ENCODE results near the gene KRT36.
A peak's percentile ranks its signal among the peaks of the same experiment; 100 is the strongest.

KRT36 gene

DNA sequence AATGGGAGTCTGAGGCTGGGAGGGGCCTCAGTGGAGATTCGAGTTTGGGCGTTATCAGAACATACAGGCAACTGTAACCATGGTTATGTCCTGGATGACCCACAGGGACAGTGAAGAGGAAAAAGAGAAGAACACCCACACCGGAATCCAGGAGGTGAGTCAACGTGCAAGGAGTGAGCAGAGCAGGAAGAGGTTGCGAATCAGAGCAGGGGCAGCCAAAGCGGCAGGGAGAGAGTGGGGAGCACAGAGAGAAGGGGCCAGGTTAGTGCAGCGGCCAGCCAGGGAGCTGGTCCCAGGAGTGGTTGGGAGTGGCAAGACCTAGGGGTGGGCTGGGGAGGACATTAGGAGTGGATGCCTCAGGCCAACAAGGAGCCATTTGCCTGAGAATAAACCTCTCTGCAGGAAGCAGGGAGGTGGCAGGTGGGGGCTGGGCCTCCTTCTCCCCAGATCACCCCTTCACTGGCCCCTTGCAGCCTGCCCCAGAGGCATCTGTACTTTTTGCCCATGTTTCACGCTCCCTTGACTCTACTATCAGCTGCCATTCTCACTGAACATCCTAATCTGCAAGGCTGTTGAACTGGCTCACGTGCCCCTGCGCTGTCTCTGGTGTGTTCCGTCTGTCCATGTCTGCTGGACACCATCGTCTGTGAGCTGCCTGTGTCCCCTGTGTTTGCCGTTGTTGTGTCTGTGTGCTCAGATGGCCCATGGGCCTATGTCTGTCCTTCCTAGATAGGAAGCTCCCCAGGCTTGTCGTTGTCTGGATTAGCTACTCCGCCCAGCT lies 10.6 kb upstream of the KRT36 start:
- DNase-seq, result no peak

DNA sequence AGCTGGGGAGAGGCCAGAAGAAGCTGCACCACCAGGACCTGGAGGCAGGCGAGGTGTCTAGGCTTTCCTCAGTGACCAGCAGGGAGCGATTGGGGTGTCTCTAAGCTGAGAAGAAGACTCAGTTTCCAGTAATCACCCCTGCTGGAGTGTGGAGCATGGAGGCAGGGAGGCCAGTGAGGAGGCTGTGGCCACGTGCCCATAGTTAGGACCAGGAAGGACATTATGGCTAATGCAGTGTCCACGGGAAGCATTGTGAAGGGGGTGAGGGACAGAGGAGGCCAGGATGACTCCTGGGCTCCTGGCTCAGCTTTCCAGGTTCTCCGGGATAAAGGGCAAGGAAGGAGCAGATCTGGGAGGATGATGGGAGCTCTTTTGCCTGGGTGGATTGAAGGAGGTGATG lies 10.0 kb upstream of the KRT36 start:
- no peak for DNase-seq

DNA sequence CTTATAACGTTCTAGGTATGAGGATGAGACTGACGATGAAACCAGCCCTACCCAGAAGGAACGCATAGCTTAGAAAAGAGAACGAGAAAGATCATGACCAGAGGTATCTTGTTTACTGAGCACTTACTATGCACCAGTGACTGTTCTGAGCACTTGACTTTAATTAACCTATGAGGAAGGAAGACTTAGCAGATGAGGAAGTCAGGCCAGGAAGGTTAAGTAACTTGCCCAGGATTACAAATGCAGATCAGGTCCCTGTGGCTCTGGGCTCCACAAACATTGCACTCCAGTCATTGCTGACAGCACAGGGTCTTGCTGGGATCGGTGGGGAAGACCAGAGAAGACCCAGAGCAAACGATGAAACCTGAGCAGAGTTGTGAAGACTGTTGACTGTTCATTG lies 8.6 kb upstream of the KRT36 start:
- DNase-seq, result no peak

DNA sequence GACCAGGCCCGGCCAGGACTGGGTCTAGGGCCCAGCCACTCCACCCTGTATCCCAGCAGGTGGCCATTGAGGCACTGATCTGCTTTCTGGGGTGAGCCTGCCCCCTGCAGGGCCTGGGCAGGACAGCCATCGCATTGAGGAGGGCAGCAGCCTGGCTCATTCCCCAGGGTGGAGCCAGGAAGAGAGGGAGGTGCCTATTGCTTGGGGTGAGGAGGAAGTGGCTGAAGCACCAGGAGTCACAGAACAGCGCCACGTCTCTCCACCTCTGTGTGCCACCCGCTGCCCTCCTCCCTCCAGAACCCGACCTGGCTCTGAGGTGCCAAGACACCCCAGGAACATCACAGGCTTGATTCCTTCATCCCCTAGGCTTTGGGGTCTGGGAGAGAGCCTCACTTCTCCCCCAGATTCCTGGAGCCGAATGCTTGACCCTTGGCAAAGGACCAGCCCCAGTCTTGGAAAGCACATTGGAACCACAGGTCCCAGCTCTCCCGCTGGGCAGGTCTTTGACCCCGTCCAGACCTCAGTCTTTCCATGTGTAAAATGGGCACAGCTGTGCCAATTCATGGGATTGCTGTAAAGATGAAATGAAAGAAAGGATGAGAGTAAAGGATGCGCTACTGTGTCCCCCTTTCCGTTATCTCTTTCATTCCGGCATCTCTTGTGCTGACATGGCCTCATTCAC lies 7.2 kb upstream of the KRT36 start:
- DNase-seq, result peak; percentile 51

DNA sequence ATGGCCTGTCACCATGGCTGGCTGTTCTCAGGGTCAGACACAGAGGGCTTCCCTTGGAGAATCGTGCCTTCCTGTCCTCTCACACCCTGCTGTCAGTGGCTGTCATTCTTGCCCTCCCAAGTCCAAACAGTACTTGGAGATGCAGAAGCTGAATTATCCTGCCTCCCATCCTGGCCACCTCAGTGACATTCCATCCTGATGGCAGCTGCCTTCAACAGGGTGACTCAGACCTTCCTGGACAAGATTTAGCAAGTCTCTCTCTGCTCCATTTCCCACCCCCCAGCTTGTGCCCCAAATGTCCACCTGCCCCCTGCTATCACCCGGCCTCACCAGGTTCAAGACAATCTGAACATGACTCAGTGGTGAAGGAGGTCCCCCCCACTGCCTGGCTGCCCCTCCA lies 4.8 kb upstream of the KRT36 start:
- no peak for DNase-seq

DNA sequence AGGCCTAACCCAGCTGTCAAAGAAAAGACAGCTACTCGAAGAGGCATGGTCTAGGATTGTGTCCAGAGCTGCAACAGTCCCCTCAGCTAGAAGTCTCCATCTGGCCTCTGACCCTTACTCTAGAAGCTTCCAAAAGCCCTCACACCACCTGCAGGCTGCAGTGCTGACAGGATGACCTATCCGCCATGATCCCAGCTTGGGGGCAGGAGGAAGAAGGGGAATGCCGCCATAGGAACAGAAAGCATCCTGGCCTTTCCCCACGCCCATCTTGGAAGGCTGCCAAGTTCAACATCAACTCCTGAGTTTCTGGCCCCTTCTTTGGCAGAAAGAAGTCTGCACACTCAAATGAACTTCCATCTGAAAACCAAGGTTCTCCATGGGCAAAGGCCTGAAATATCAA lies 3.1 kb upstream of the KRT36 start:
- DNase-seq, result no peak

DNA sequence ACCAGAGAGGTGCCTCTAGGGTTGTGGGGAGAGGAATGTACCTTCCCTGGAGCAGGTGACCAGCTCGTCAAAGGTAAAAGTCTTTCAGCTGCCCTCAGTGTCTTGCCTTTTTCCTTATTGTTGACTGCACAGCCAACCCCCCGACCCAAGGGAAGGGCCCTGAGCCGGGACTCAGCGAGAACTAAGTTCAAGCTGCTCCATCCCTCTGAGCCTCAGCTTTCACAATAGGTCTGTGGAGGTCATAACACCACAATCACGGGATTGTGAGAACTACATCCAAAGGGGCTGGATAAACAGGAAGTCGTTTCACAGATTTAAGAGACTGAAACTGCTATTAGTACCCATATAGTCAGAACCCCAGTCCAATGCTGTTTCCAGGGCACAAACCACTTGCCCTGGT lies 2.6 kb upstream of the KRT36 start:
- no peak for DNase-seq

DNA sequence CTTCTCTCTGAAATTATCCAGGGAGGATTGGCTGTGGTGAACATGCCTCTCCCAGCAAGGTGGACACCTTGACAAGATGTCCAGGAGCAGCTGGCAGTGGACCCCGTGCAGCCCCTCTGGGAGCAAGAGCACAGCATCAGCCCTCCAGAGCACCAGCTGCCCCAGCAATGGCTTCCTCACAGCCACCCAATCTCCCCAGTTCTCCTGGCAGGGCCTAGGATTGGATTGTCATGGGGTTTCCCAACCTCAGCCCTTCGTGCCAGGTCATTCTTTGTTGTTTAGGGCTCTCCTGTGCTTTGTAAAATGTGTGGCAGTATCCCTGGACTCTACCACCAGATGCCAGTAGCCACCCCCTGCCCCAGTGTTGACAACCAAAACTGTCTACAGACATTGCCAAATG lies 1.8 kb upstream of the KRT36 start:
- DNase-seq, result no peak

DNA sequence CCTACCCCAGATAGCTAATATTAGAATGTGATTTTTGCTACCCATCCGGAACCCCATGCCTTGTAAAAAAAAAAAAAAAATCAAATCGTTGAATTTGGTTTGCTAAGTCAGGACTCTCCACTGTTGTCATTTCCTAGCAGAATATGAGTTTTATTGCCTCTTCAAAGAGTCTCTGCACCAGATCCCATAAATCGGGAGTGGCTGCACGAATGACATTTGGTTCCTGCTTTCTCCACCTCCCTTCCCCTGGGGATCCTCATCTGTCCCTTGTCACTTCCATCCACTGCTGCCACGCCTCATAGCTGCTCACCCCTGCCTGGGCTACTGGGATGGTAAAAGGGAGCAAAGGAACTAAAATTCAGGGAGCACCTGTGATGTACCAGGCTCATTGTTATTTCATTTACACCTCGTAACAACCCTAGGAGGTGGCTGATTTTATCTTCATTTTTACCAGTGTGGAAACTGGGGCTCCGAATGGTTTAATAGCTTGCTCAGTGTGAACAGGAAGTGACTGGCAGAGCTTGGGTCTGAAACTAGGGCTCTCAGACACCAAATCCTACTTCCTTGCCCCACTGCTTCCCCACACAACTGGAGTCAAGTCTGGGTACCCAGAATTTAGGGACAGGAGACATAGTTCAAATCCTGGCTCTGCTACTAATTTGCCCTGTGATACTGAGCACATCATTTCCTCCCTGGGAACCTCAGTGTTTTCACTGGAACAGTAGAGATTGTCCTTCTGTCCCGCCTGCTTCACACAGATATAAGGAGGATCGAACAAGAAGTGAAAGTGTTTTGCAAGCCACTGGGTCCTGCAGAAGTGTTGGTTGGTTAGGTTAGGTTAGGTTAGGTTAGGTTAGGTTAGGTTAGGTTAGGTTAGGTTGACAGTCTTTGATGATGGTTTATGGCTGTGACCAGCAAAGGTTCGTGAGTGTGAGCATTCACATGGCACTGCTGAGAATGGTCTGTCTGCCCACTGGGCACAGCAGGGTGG lies 585 bp upstream of the KRT36 start:
- no peak for DNase-seq

DNA sequence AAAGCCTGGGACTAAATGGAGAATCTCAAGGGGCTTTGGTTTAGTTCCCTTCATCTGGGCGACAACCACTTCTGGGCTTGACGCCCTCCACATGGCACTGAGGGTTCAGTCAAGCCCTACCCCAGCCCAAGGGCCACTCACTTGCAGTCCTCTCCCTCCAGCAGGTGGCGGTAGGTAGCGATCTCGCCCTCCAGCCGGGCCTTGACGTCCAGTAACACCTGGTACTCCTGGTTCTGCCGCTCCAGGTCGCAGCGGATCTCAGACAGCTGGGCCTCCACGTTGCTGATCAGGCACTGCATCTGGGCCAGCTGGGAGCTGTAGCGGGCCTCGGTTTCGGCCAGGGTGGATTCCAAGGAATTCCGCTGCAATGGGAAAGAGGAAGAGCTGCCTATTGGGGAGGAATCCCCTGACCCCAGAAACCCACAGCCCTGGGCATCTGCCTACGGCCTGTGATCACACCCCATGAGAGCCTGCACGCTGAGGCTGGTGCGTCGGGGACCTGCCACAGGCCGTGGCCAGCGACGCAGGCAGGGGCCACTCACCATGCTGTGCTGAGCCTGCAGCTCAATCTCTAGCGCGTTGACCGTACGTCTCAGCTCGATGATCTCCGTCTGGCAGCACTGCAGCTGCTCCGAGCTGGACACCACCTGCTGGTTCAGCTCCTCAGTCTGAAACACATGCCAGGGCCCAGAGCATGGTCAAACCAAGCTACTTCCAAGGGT lies 2.7 kb downstream of the KRT36 start:
- DNase-seq, result no peak

DNA sequence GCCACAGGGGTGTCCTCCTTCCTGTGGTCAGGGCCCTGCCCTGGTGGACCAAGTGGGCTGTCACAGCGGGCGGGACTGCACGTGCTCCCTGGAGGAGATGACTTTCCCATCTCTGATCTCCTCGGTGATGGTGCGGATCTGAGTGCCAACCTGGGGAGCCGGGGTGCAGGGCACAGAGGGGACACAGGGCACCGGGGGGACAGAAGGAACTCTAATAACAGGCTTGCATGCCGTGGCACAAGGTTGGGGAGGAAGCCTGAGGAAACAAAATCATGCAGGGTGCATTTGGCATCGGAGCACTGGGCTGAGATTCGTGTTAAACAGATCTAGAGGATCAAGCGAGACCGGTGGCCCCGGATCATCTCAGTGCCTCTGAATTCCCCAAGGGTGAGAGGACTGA lies 3.4 kb downstream of the KRT36 start:
- no peak for DNase-seq

DNA sequence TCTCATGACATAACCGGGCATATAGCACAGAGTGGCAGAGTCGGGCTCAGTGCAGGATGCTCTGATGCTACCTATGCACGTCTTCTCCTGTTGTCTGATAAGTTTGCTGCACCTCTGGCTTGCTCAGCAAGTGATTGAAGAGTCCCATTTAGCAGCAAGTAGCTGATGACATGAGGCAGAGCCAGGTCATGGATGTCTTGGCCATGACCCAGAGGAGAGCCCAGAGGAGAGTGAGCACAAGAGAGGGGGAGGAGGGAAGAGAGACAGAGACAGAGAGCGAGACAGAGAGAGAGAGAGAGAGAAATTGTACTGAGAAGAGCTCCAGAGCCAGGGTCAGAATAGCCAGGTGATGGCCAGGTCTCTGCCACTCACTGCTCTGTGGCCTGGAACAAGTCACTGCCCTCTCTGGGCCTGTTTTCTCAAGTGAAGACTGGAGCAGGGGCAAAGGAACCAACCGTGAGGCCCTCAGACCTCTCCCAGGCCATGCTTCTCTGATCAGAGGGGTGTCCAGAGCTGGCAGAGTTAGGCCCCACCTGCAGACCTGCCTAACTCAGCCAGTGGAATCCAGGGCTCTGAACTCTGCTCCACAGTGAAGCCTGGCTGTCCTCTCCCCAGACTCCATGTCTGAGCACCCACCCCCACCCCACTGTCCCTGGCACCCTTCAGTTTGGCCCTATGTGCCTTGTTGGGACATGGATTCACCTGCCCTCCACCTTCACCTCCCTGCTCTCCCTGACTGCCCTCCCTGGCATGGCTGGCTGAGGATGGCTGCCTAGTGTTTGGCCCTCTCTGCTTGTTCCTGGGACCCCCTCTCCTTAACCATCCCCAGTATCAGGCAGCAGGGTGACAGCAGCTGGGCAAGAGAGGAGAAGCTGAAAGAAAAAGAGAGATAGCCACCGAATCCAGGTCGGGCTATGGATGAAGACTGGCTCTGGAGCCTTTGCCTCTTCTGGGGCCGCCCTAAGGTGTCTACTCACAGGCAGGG lies 4.5 kb downstream of the KRT36 start:
- DNase-seq, result no peak

DNA sequence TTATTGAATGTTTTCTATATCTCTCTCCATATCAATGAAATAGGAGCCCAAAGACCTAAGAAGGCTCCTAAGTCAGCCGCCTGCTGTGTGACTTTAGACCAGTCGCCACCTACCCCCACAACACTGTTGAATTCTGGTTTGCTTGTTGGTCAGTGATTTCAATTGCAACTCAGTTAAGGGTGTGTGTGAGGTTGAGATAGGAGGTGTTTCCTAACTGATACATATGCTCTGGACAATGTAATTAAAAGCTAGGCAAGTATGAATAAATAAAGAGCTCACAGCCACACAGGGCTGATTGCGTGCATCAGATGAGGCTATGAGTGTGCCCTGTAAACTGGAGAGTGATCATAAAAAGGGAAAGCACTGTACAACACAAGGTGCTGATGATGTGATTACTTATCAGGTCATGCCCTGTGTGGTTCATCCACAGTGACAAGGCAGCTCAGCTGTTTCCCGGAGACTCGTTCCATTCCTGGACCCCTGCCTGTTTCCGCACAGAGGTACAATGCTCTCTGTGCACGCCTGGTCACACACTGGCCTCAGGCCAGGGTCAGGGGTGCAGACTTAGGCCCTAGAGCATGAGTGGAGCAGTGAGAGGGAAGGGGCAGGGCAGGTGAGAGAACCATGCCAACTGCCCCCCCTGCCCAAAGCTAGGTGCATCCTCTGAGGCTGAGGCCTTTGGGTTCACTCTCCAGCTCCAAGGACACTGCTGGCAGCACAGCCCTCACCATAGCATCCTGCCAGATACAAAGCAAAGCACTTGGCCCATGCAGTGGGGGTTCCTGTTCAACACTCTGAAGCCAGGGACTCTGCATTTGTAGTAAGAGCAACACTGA lies 5.5 kb downstream of the KRT36 start:
- DNase-seq, result no peak

DNA sequence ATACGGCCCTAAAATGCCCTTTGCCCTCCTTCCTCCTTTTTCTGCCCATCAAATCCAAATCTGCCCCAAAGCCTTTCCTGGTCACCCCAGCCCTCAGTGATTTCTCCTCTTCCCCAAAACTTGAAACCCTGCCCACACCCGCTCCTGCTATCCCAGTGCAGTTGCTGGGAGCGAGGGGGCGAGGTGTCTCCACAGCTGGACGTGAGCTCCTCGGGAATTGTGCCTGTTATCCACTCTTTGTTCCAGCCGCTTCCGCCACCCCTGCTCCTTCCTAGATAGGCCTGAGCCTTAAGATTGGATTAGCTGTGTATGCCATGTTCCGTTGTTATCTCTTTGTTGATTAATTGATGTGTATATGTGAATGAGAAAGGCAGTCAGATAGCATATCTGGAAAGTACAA lies 6.2 kb downstream of the KRT36 start:
- no peak for DNase-seq

DNA sequence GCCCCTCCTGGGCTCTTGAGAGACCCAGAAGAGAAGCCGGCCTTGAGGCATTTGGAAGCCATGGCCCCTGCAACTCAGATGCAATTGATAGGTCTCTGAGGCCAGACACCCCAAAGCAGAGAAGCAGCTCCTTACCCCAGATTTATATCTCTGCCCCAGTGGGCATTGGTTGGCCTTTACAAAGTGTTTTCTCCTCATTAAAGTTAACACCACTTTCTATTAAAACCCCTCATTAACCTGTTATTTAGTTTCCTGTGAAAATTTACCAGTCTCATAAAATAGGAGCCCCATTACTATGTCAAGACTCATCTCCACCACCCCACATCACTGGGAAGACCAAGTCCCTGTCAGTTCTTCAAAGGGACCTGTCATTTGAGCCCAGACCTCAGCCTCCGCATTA lies 8.7 kb downstream of the KRT36 start, which contains the start of gene KRT35:
TSS of gene KRT35 (minus strand) at position 116 of the 400 bp plus-strand sequence. CDS start at position 62, 54 bp downstream.
- DNase-seq, result no peak

DNA sequence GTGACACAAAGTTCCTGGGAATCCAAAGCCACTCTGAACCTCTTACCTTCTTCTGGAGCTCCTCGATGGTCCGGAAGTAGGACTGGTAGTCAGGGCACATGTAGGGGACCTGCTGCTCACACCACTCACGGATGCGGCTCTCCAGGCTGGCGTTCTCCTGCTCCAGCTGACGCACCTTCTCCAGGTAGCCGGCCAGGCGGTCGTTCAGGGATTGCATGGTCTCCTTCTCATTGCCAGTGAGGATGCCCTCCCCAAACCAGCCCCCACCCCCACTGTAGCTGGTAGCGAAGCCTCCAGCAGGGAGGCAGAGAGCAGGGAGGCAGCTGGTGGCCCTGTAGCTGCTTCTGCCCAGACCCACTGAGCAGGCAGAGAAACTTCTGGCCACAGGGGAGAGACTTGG lies 9.1 kb downstream of the KRT36 start:
- no peak for DNase-seq

DNA sequence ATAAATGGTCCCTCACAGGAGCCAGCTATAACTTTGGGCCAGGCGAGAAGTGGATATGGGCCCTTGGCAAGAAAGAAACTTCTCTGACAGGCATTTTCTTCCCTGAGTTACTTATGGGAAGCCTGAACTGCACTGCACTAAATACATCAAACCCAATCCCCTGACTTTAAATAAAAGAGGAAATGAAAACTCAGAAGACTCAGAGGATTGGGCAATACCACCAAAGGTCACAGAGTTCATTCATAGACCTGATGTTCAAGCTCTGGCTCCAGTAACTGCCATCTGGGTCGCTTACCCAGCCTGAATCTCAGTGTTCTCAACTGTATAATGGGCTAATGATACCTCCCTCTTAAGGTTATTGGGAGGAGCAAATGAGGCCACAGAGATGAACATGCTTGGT lies 9.6 kb downstream of the KRT36 start:
- DNase-seq, result no peak

DNA sequence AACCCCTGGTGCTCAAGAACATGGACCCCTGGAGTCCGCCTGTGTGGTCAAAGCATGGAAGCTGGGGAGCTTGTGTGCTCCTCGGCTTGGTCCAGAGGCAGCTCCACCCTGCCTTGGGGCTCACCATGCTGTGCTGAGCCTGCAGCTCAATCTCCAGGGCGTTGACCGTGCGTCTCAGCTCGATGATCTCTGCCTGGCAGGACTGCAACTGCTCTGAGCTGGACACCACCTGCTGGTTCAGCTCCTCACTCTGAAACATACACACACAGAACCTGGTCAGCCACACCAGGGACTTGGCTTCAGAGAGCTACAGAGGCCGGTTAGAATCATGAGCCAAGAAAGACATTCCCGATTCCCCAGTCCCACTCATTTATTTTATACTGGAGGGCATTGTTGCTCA lies 11.5 kb downstream of the KRT36 start:
- DNase-seq, result no peak

DNA sequence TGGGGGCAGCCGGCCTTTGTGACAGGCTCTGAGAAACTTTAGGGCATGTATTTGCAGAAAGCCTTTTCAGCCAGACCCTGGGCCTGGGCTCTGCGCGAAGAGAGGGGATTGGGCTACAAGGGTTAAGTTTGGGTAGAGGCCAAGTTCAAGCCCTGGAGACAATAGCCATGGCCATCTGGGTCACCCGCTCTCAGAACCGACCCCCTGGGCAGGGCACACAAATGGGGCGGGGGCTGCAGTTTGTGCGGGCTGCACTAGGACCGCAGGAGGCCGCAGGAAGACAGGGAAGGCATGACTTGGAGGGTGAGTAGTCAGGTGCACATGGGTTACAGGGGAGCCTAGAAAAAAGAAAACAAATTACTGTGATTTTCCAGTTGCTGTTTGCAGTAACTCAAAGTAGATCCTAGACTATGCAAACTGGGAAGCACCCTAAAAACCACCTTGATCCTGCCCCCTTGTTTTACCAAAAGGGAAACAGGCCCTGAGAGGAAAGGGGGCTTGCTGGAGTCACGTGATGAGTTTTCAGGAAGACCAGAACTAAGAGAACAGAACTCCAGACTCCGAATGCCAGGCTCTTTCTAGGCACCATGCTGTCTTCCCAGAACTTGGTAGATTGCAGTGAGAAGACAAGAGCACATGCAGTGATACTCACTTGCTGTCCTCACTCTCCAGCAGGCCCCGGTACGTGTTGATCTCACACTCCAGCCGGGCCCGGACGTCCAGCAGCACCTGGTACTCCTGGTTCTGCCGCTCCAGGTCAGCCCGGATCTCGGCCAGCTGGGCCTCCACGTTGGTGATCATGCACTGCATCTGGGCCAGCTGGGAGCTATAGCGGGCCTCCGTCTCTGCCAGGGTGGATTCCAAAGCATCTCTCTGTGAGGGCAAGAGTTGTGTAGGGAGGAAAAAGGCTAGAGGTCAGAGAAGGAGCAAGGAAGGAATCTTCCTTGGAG lies 12.6 kb downstream of the KRT36 start:
- DNase-seq, result no peak
